ACHN (cell line): ENCODE measurements around the gene AFG3L2.

Source experiments
- DNase-seq: peaks from one replicate; pipeline ENCODE4 v3.0.0-alpha.2; 2015
- in situ Hi-C: cut with HindIII; loops from 2 replicates; pipeline ENCODE4 v1.10.0; 2017; ENCODE audit warnings: low sequenced_read_pairs, low pct_ligation_motif_present, low pct_unique_long_range_greater_than_20kb

AFG3L2 gene

DNA sequence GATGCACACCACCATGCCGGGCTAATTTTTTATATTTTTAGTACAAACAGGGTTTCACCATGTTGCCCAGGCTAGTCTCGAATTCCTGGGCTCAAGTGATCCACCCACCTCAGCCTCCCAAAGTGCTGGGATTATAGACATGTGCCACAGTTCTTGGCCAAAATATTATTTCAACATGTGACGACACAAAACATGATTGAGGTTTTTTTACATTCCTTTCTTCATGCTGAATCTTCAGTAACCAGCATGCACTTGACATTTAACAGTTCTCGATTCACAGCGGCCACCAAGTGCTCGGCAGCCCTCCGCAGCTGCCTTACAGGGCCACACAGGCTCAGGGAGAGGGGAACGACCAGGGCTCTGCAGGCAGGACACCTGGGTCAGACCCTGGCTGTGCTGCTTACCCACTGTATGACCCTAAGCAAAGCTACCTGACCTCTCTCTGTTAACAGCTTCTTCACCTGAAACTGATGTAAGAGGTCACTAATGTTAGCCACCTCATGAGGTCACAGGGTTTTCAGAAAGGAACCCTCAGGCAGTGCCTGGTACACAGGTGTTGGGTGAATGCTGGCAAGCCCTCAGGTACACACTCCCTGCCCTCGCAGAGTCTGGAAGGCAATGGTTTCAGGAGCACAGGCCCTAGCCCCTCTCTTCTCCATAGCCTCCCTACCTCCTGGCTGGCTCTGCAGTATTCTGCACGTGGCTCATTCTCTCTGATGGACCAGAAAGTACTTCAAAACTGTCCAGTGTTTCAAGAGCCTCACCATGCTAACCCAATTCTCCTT lies 43.3 kb downstream of the AFG3L2 start:
- DNase-seq = no peak
- in situ Hi-C loops = no loop called here

GRCh38 chr18:12330766-12331165 lies 46.3 kb downstream of the AFG3L2 start:
- in situ Hi-C loops = no loop called here
- no peak for DNase-seq

DNA sequence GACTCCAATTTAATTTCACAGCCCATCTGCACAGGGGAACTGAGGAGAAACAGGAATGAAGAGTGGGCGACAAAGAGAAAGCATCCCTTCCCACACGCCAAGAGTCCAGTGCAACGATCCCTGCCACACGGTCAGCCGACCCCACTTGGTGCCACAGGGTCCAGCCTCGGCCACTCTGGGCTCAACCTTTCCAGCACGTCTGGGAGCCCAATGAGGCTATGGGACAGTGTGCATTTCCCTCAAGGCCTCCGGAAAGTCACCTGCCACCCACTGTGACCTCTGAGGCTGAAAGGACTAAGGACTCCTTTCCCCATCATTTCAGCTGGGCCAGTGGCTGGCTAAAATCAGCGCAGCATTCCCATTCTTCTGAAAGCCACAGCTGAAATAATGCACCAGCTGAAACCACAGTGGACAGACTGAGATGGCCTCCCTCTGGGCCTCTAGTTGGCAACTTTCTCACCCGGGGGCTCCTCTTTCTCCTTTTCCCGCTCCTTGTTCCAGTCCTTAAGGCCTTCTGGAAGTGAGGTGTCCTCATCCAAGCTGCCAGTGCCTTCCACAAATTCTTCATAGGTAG lies 47.8 kb downstream of the AFG3L2 start:
- DNase-seq = no peak
- in situ Hi-C loops = no loop called here

DNA sequence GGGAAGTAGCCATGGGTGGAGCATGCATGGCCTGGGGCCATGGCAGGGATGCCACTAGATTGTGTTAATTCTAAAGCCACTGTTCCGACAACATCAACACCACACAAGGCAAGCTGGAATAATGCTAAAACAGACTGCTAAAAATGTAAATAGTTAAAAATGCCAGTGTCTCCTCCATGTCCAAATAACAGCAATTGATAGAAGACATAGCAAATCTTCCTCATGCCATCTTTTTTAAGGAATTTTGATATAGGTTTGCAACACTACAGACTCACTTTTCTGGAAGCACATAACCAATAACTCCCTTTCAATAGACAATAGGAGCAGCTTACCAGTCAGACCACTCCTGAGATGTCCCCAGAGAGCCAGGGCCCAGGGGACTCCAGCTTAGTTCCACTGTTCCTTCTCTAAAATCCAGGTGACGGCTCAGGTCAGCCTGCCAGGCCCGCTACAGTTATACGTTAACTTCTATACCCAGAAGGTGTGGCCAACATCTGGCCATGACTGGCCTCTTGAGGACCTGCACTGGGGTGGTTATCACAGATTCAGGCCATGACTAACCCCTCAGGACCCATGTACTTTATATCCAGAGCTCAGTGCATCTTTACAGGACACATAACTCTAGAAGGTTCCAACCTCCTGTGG lies 48.7 kb downstream of the AFG3L2 start:
- in situ Hi-C loops = no loop called here

DNA sequence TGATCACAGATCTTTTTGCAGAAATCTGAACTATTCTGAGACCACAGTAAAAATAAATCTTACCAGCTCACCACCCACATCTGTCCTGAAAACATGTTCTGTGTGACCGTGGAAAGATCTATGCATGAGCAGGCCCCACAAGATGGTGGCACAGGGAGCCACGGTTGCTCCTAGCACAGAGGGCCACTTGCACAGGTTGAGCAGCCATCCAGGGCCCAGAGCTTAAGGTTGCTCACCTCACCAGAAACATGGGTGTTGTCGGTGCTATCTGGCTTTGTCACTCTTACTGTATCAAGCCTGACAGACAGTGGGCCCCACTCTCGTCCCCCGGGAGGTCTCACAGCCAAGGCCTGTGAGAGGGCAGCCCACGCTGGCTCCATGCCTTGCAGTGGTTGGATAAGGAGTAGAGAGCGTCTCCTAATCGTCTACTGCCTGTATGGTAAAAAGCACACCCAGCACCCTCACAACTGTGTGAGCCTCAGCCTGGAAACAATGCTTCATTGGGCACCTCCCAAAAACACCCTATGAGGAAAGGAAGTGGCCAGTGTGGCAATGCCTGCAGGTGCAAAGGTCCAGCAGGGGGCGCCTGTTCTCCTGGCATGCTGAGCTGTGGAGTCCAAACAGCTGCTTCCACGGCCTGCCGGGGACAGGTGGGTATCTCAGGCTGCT lies 49.4 kb downstream of the AFG3L2 start:
- DNase-seq = peak; percentile 69
- in situ Hi-C loops = no loop called here

More for the DNA sequence above, 48.7 kb downstream of the AFG3L2 start:
- DNase-seq = no peak

DNA sequence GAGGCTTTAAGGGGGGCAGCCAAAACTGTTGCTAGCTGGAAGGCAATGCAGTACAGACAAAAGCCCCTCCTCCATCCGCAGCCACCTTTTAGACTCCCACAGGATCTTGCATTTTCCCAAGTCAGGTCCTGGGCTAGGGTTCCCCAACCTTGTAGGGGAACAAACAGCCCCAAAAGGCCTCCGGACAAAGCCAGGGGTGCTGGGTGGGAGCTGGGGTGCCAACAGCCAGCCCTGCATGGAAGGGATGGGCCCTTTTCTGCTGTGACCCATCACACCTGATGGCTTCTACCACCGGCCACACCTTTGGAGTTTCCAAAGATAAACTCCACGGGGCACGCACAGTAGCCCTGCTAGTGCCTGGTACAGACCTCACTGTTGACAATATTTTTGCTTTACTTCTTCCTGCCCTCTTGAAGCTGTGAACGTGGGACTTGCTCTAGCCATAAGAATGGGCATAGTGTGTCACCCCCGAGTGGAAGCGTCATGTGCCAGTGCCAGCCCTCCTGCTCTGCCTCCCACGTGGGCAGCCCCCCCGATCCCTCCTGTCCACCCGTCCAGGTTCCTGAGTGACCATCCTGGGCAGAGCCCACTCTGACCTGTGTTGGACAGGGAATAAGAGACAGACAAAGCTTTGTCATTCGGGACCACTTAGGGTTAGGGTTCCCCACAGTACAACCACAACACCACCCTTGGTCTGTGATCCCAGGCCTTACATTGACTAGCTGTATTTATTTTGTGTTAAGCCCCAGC lies 50.1 kb downstream of the AFG3L2 start:
- in situ Hi-C loops = no loop called here
- no peak for DNase-seq

DNA sequence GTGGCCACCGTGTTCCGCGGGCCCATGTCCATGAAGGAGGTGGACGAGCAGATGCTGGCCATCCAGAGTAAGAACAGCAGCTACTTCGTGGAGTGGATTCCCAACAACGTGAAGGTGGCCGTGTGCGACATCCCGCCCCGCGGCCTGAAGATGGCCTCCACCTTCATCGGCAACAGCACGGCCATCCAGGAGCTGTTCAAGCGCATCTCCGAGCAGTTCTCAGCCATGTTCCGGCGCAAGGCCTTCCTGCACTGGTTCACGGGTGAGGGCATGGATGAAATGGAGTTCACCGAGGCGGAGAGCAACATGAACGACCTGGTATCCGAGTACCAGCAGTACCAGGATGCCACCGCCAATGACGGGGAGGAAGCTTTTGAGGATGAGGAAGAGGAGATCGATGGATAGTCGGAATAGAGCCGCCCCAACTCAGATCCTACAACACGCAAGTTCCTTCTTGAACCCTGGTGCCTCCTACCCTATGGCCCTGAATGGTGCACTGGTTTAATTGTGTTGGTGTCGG lies 51.2 kb downstream of the AFG3L2 start:
- DNase-seq = no peak
- in situ Hi-C loops = no loop called here

GRCh38 chr18:12324991-12325725 lies 51.9 kb downstream of the AFG3L2 start:
- in situ Hi-C loops = no loop called here

DNA sequence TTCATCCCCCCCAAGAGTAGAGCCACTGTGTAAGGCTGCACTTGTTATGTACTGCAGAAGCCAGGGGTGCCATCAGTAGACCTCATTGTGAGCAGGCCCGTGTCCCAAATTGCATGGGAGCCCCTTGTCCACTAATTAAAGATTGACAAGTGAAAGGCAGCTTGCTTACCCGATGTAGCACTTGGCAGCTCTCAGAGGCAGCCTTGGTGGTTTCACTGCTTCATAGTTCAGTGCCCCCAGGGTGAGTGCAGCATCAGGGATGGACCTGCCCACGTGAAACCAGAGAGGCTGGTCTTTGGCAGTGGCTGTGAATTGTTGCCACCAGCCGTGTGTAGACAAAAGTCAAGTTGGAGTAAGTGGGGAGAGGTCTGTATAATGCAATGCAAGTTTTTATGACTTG lies 55.7 kb downstream of the AFG3L2 start:
- in situ Hi-C loops = no loop called here
- DNase-seq = peak; percentile 70

More at GRCh38 chr18:12324991-12325725, 51.9 kb downstream of the AFG3L2 start:
- no peak for DNase-seq

- in situ Hi-C loops = no loop called here
- DNase-seq = no peak
Measured at GRCh38 chr18:12318857-12319256, 58.2 kb downstream of the AFG3L2 start.

DNA sequence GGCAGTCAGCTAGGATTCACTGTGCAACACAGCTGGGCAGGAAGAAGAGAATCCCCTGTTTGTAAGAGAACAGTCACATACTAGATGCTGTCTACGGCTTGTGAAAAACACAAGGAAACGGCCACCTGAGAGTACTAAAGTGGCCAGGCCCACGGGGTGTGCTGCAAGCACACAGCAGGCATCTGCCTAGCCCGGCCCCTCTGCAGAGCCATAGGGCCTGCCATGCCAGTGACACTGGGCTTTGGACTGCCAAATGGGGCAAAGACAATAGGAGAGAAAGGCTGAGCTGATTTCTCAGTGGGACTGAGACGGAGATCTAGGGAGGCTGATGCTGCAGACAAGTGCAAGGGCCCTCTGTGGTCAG lies 58.7 kb downstream of the AFG3L2 start:
- in situ Hi-C loops = no loop called here
- no peak for DNase-seq

- in situ Hi-C loops = no loop called here
- no peak for DNase-seq
Measured at GRCh38 chr18:12317664-12318333, 59.2 kb downstream of the AFG3L2 start.

GRCh38 chr18:12315911-12316310 lies 61.1 kb downstream of the AFG3L2 start:
- DNase-seq = no peak
- in situ Hi-C loops = no loop called here

GRCh38 chr18:12315490-12315889 lies 61.5 kb downstream of the AFG3L2 start:
- DNase-seq = no peak
- in situ Hi-C loops = no loop called here

- DNase-seq = no peak
- in situ Hi-C loops = no loop called here
Measured at GRCh38 chr18:12314591-12315305, 62.3 kb downstream of the AFG3L2 start.

GRCh38 chr18:12313530-12314245 lies 63.3 kb downstream of the AFG3L2 start:
- no peak for DNase-seq
- in situ Hi-C loops = no loop called here
